Heart right ventricle (tissue), 16 donors: ENCODE results near the gene KRTAP4-3. TPM values are rescaled to one million over a fixed set of nuclear protein-coding genes. Genes with fewer than 3 reads are reported as not detected.
"Not testable (repeated sequence)": the region's sequence is repeated elsewhere in the genome, so short reads cannot be mapped to it uniquely, and the experiment has no call there.

Experiments used
- ATAC-seq, 8 donors: fragments of 200-7000 bp; cut with Tn5 transposase; one replicate each; pipeline ENCODE4 v1.9.1; 2020; ENCODE audit warnings: mild to moderate bottlenecking in 8 of 8, moderate library complexity in 8 of 8, moderate number of reproducible peaks in 1 of 8
- DNase-seq, 2 donors: peaks; one replicate each; pipeline ENCODE4 v3.0.0-alpha.2; 2020
- H3K27ac ChIP-seq, 10 donors: fragments of 200-600 bp; sonication (generic) in 2 of 10; one replicate each; pipeline versions ENCODE4 v1.5.0 to v1.8.0; 2020 to 2022; ENCODE audit warnings: mild to moderate bottlenecking in 3 of 10
- H3K27me3 ChIP-seq, 7 donors: fragments of 200-600 bp; one replicate each; pipeline ENCODE4 v1.8.0; 2021 to 2022; ENCODE audit warnings: mild to moderate bottlenecking in 2 of 7
- H3K36me3 ChIP-seq, 9 donors: fragments of 200-600 bp; sonication (generic) in 1 of 9; one replicate each; pipeline versions ENCODE4 v1.5.0 to v1.8.0; 2020 to 2022; ENCODE audit warnings: mild to moderate bottlenecking in 2 of 9
- H3K4me1 ChIP-seq, 9 donors: fragments of 200-600 bp; sonication (generic) in 1 of 9; one replicate each; pipeline versions ENCODE4 v1.5.0 to v1.8.0; 2020 to 2022; ENCODE audit warnings: mild to moderate bottlenecking in 4 of 9
- H3K4me3 ChIP-seq, 10 donors: fragments of 200-600 bp; sonication (generic) in 2 of 10; one replicate each; pipeline versions ENCODE4 v1.5.0 to v1.8.0; 2020 to 2022; ENCODE audit warnings: mild to moderate bottlenecking in 7 of 10, moderate library complexity in 2 of 10
- H3K9me3 ChIP-seq, 11 donors: fragments of 200-600 bp in 10 of 11; sonication (generic) in 2 of 11; one replicate each; pipeline versions ENCODE4 v1.5.0 to v1.8.0; 2013 to 2022; ENCODE audit warnings: mild to moderate bottlenecking in 2 of 11, control low read depth in 1 of 11, moderate library complexity in 1 of 11
- CTCF ChIP-seq, 9 donors: fragments of 200-600 bp; sonication (generic) in 2 of 9; IDR thresholded peaks; one replicate each; pipeline versions ENCODE4 v1.5.0 to v1.8.0; 2021 to 2022; ENCODE audit warnings: antibody characterized with exemption in 9 of 9, mild to moderate bottlenecking in 5 of 9, moderate library complexity in 1 of 9
- WGBS, 2 donors: extraction: QIAGEN DNeasy Blood & Tissue Kit; methylation state at CpG; one replicate each; pipeline ENCODE4 v1.1.7; 2013; ENCODE audit warnings: inconsistent platforms in 1 of 2; 5-methylcytosine and 5-hydroxymethylcytosine counted together
- intact Hi-C, 10 donors: fragments of 100-400 bp; cut with DNase I; formaldehyde crosslinking; loops; one replicate each; pipeline versions ENCODE4 v1.11.1 to v1.14.2; 2022
- polyA plus RNA-seq, 2 donors: library from polyadenylated mRNA; stranded (reverse); fragments of 200-250 nt; gene quantifications; one replicate each; pipeline ENCODE4 v1.2.3, GENCODE V29; 2013
- total RNA-seq, 10 donors: library from RNA; stranded (reverse); fragmentation: NEBNext Ultra II Directional in 3 of 10; extraction: Animal tissue kit (Norgen Biotek cat#: 25700) in 3 of 10; gene quantifications; one replicate each; pipeline versions ENCODE4 v1.2.1 to v1.2.4, GENCODE V29; 2021 to 2023
- donor health status: Arrhythmogenic right ventricular cardiomyopathy.
- donor health status: ischemic (EF 13 %, LVEDD 7.1; RV severe dilation, severe dysfunction).
- donor health status: healthy with polysubstance abuse.
- donor health status: DM: no; HTN: yes; CAD: no.
- donor health status: DM: no; HTN: no; CAD: no.
- donor health status: ischemic (EF 25% LVEDD 6.9; RV normal size, moderate dysfunction).
- donor health status: ischemic (EF 25% LVEDD 5.7; RV mildly dilated, moderate dysfunction).
- donor health status: healthy.
- donor health status: DM: yes; HTN: yes; CAD: no.
- donor health status: Ischemic cardiomyopathy.
- donor health status: ischemic (EF 35%, LVEDD 5.7; RV mildly dilated, moderate dysfunction).
- donor health status: nonischemic (EF 11% LVEDD 7.7; RV severe dilation, severe dysfunction).
- donor health status: DM: yes; HTN: yes; CAD: no.
- donor health status: PGD.
- donor health status: ischemic (EF 29% LVEDD 5.4; RV normal size, mild dysfunction).
- donor health status: nonischemic (EF 23%, LVEDD 6.1; RV moderate dilation, normal function).

Gene KRTAP4-3
- total and polyA plus RNA-seq, 12 donors: not detected

GRCh38 chr17:41199421-41200078, 31.5 kb upstream of the KRTAP4-3 start:
- H3K27me3 ChIP-seq: no peaks in the 10 kb centered on the region
- peaks cover 0 to 10% (median 0%) of the 10 kb centered on the region in 11 donors for H3K9me3 ChIP-seq
- H3K4me1 ChIP-seq: no peaks in the 10 kb centered on the region
- DNase-seq: no peak
- no peak for ATAC-seq
- WGBS, 2 donors: 66 to 88% methylated on average over 4 to 5 of the region's 5 CpGs
- no peak overlapping the region for H3K4me3 ChIP-seq
- H3K36me3 ChIP-seq: no peaks in the 10 kb centered on the region
- H3K27ac ChIP-seq: no peak overlapping the region
- TF ChIP-seq CTCF (IDR thresholded peaks at IDR 0.05): no peak
- intact Hi-C loops: no loop called here

DNA sequence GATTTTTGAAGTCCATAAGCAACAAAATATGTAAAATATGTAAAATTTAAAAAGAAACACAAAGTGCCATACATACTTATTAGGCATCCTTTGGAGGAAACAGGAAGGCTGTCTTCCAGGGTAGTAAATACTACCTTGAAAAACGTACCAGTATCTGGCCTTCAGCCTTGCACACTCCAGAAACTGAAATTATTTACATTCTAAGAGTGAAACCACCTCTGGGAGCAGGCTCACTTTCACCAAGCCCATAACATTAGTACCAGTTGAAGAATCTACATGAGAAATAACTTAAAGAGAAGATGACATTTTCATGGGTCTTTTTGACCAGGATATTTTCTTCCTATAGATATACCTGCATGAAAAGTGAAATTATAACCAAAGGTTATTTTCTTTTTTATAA, 28.0 kb upstream of the KRTAP4-3 start:
- Histone ChIP-seq H3K4me1 (no peaks in the 10 kb centered on the region), H3K4me3 (no peak overlapping the region), H3K27ac (no peak overlapping the region), H3K36me3 (no peaks in the 10 kb centered on the region), H3K9me3 (peaks cover 0 to 11% (median 0%) of the 10 kb centered on the region in 11 donors), H3K27me3 (peaks cover 0 to 16% (median 0%) of the 10 kb centered on the region in 7 donors)
- DNase-seq: no peak
- 33 to 60% methylated on average over 1 of the region's 1 CpG for WGBS, 2 donors
- intact Hi-C loops: no loop called here
- ATAC-seq: no peak
- no peak for TF ChIP-seq CTCF (IDR thresholded peaks at IDR 0.05)

- no peak for TF ChIP-seq CTCF (IDR thresholded peaks at IDR 0.05)
- Histone ChIP-seq H3K4me3 (no peak overlapping the region), H3K36me3 (no peaks in the 10 kb centered on the region), H3K27me3 (peaks cover 0 to 59% (median 19%) of the 10 kb centered on the region in 7 donors), H3K27ac (no peak overlapping the region), H3K9me3 (peaks cover 0 to 10% (median 0%) of the 10 kb centered on the region in 11 donors), H3K4me1 (no peaks in the 10 kb centered on the region)
- ATAC-seq: no peak
- WGBS, 2 donors: 86 to 90% methylated on average over 3 of the region's 3 CpGs
- intact Hi-C loops: no loop called here
- no peak for DNase-seq
Observed at GRCh38 chr17:41190328-41190727, 22.3 kb upstream of the KRTAP4-3 start.

DNA sequence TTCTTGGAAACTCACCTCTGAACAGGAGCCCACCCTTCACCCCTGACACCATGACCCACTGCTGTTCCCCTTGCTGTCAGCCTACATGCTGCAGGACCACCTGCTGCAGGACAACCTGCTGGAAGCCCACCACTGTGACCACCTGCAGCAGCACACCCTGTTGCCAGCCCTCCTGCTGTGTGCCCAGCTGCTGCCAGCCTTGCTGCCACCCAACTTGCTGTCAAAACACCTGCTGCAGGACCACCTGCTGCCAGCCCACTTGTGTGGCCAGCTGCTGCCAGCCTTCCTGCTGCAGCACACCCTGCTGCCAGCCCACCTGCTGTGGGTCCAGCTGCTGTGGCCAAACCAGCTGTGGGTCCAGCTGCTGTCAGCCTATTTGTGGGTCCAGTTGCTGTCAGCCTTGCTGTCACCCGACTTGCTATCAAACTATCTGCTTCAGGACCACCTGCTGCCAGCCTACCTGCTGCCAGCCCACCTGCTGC, 21.9 kb upstream of the KRTAP4-3 start, which contains the start of gene KRTAP9-1:
Gene KRTAP9-1, plus strand, starts transcription at position 51 of the 482 bp plus-strand sequence. Its CDS starts 0 bp downstream, at position 51.
- Histone ChIP-seq H3K9me3 (peaks cover 0 to 10% (median 0%) of the 10 kb centered on the region in 11 donors), H3K27me3 (peaks cover 0 to 59% (median 19%) of the 10 kb centered on the region in 7 donors)
- not testable (repeated sequence) for ATAC-seq, DNase-seq, H3K27ac ChIP-seq, H3K36me3 ChIP-seq, H3K4me1 ChIP-seq, H3K4me3 ChIP-seq
- WGBS, 2 donors: 84 to 85% methylated on average over 1 of the region's 1 CpG
- intact Hi-C loops: loop anchor here in 1 of 10 donors (10.0 kb wide), 1 partner anchor 65 kb away; the partner anchor contains the start of gene KRTAP4-12

GRCh38 chr17:41186872-41187271, 18.9 kb upstream of the KRTAP4-3 start:
- no peak for TF ChIP-seq CTCF (IDR thresholded peaks at IDR 0.05)
- peaks cover 0 to 4% (median 0%) of the 10 kb centered on the region in 11 donors for H3K9me3 ChIP-seq
- H3K27me3 ChIP-seq: peaks cover 0 to 49% (median 19%) of the 10 kb centered on the region in 7 donors
- no peak for DNase-seq
- intact Hi-C loops: loop anchor here in 1 of 10 donors (10.0 kb wide), 1 partner anchor 62 kb away; the partner anchor contains the start of gene KRTAP4-12
- H3K4me1 ChIP-seq: no peaks in the 10 kb centered on the region
- 78 to 87% methylated on average over 2 of the region's 2 CpGs for WGBS, 2 donors
- no peak overlapping the region for H3K27ac ChIP-seq
- H3K4me3 ChIP-seq: no peak overlapping the region
- H3K36me3 ChIP-seq: no peaks in the 10 kb centered on the region
- ATAC-seq: no peak
